B cell (primary cell): Measurements from ENCODE around the gene CA9. TPM values are rescaled to one million over a fixed set of nuclear protein-coding genes. Genes with fewer than 3 reads are reported as not detected.
A peak's percentile ranks its signal among the peaks of the same experiment; 100 is the strongest.

ENCODE experiments used
- ATAC-seq: fragments of 200-7000 bp; cut with Tn5 transposase; one replicate; pipeline ENCODE4 v1.10.0; 2021; ENCODE audit warnings: low read depth, mild to moderate bottlenecking, moderate number of reproducible peaks, moderate library complexity
- CTCF ChIA-PET: fragments of 350-600 bp; sonication (Branson Sonifier 250); formaldehyde crosslinking; loops from one replicate; lab custom pipeline; 2021; ENCODE audit warnings: antibody characterized with exemption, inconsistent platforms; lab: Charles Lee
- POLR2A ChIA-PET: fragments of 350-600 bp; sonication (Branson Sonifier 250); formaldehyde crosslinking; loops from one replicate; lab custom pipeline; 2021; ENCODE audit warnings: antibody characterized with exemption; lab: Charles Lee
- DNase-seq: peaks from one replicate; pipeline ENCODE4 v3.0.0; 2013
- H2AFZ ChIP-seq: 2 replicates; pipeline ENCODE4 v1.6.1; 2012; ENCODE audit warnings: mild to moderate bottlenecking, low read depth, low read length; ENCODE audit not compliant: insufficient read depth, poor library complexity, severe bottlenecking
- H3K27ac ChIP-seq, 2 donors: 1 replicate in 1 of 2; 2 replicates in 1 of 2; pipeline ENCODE4 v1.5.1; 2012 to 2013; ENCODE audit warnings: low read length in 2 of 2, mild to moderate bottlenecking in 2 of 2, moderate library complexity in 1 of 2
- H3K27me3 ChIP-seq, 4 experiments: fragments of 200-600 bp in 1 of 4; sonication (generic) in 1 of 4; replicated peaks in 1 of 4; 1 replicate in 2 of 4; 2 replicates in 2 of 4; pipeline versions ENCODE4 v1.6.1 to v1.7.0; 2013 to 2016; ENCODE audit warnings: low read length in 3 of 4, mild to moderate bottlenecking in 2 of 4, mixed read lengths in 1 of 4, moderate library complexity in 1 of 4; ENCODE audit not compliant: insufficient read depth in 4 of 4, control insufficient read depth in 3 of 4; ENCODE audit errors: control extremely low read depth in 1 of 4
- H3K36me3 ChIP-seq, 2 experiments: replicated peaks in 1 of 2; 1 replicate in 1 of 2; 2 replicates in 1 of 2; pipeline versions ENCODE4 v1.6.1 to v1.7.1; 2013; ENCODE audit warnings: low read length in 1 of 2; ENCODE audit not compliant: insufficient read depth in 2 of 2, control insufficient read depth in 1 of 2; ENCODE audit errors: control extremely low read depth in 1 of 2, extremely low read depth in 1 of 2
- H3K4me1 ChIP-seq, 2 donors: fragments of 200-600 bp in 1 of 2; sonication (generic) in 1 of 2; 1 replicate in 1 of 2; 2 replicates in 1 of 2; pipeline versions ENCODE4 v1.5.1 to v1.6.1; 2013 to 2017; ENCODE audit warnings: low read length in 2 of 2; ENCODE audit not compliant: control insufficient read depth in 2 of 2, insufficient read depth in 2 of 2
- H3K4me2 ChIP-seq: replicated peaks from 2 replicates; pipeline ENCODE3; 2012; ENCODE audit warnings: mild to moderate bottlenecking, low read depth, low read length; ENCODE audit not compliant: poor library complexity, severe bottlenecking
- H3K4me3 ChIP-seq, 5 experiments: fragments of 200-600 bp in 1 of 5; sonication (generic) in 1 of 5; 1 replicate in 3 of 5; 2 replicates in 2 of 5; pipeline versions ENCODE4 v1.5.1 to v1.7.0; 2011 to 2016; ENCODE audit warnings: low read length in 4 of 5, mild to moderate bottlenecking in 4 of 5, low read depth in 2 of 5, control low read depth in 1 of 5, moderate library complexity in 1 of 5; ENCODE audit not compliant: insufficient read depth in 1 of 5; ENCODE audit errors: control extremely low read depth in 1 of 5, extremely low read depth in 1 of 5
- H3K79me2 ChIP-seq: fragments of 200-600 bp; sonication (generic); one replicate; pipeline ENCODE4 v1.6.0; 2016; ENCODE audit warnings: low read length; ENCODE audit not compliant: control insufficient read depth, insufficient read depth
- H3K9ac ChIP-seq: fragments of 200-600 bp; sonication (generic); 2 replicates; pipeline ENCODE4 v1.6.1; 2017; ENCODE audit warnings: mild to moderate bottlenecking, low read length, moderate library complexity
- H3K9me3 ChIP-seq, 3 donors: one replicate each; pipeline versions ENCODE4 v1.6.1 to v1.7.1; 2013; ENCODE audit warnings: low read length in 2 of 3; ENCODE audit not compliant: control insufficient read depth in 2 of 3, insufficient read depth in 1 of 3; ENCODE audit errors: control extremely low read depth in 1 of 3
- H4K20me1 ChIP-seq: 2 replicates; pipeline ENCODE4 v1.6.0; 2012; ENCODE audit warnings: mild to moderate bottlenecking, low read length; ENCODE audit not compliant: insufficient read depth, control insufficient read depth, poor library complexity, severe bottlenecking
- H3K27ac Mint-ChIP-seq: one replicate; pipeline ENCODE4 v1.8.0; 2021; ENCODE audit warnings: mixed read lengths
- H3K27me3 Mint-ChIP-seq: one replicate; pipeline ENCODE4 v1.8.0; 2021; ENCODE audit warnings: mixed read lengths
- H3K4me1 Mint-ChIP-seq: one replicate; pipeline ENCODE4 v1.8.0; 2021; ENCODE audit warnings: mixed read lengths
- H3K4me3 Mint-ChIP-seq: one replicate; pipeline ENCODE4 v1.8.0; 2021; ENCODE audit warnings: mixed read lengths
- H3K9me3 Mint-ChIP-seq: one replicate; pipeline ENCODE4 v1.8.0; 2022; ENCODE audit warnings: mixed read lengths; ENCODE audit not compliant: insufficient read depth
- EZH2 ChIP-seq: IDR thresholded peaks from 2 replicates; pipeline ENCODE4 v1.6.1; 2012; ENCODE audit warnings: borderline replicate concordance, low read depth, mild to moderate bottlenecking, moderate library complexity, low read length; ENCODE audit not compliant: insufficient read depth, poor library complexity, severe bottlenecking
- WGBS: methylation state at CpG from one replicate; pipeline ENCODE4 v1.1.5; 2013; ENCODE audit warnings: missing lambda C conversion rate; ENCODE audit not compliant: insufficient coverage; 5-methylcytosine and 5-hydroxymethylcytosine counted together
- intact Hi-C: fragments of 100-400 bp; cut with micrococcal nuclease; formaldehyde crosslinking; loops from one replicate; pipeline ENCODE4 v1.10.0; 2022
- polyA plus RNA-seq: library from polyadenylated mRNA; depleted of rRNA; stranded (reverse); fragments of >200 nt; gene quantifications from 2 replicates; pipeline ENCODE4 v1.2.3, GENCODE V29; 2012
- total RNA-seq, 2 donors: library from RNA; stranded (reverse); fragments of 120-200 nt in 1 of 2; gene quantifications; 1 replicate in 1 of 2; 2 replicates in 1 of 2; pipeline versions ENCODE4 v1.2.3 to v1.2.4, GENCODE V29; 2013 to 2022
- TF ChIP-seq, protein P1 (sequence below): fragments of 200-600 bp; IDR thresholded peaks from one replicate; pipeline ENCODE4 v1.8.0; 2022; ENCODE audit warnings: antibody characterized with exemption, mild to moderate bottlenecking

Gene CA9
- total and polyA plus RNA-seq, 2 donors (not counting 1 experiment from before 2014, with no cell fraction given): not detected

DNA sequence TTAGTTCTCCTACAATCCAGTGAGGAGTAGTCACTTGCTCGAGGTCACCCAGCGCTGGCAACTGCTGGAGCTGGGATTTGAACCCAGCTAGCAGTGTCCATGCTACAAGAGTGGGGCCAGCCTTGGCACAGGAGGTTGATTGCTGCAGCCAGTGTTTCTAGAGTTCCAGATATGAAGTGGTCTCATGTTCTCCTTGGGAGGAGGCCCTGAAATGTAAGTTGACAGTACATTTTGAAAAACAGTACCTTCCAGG lies 14.8 kb upstream of the CA9 start:
- CTCF ChIA-PET: interaction anchor here (0.8 to 15.0 kb wide), 21 partner anchors 8 to 223 kb away, joined by 3 to 268 read pairs (median 9); partner anchors contain the start of genes CA9, CD72, CREB3 and SIT1
- WGBS: 0% methylated on average over 2 of the region's 2 CpGs
- Mint-ChIP-seq H3K27ac (peak overlapping the region; percentile 97), H3K4me1 (peaks cover 74% of the 10 kb centered on the region), H3K27me3 (no peaks in the 10 kb centered on the region), H3K9me3 (no peaks in the 10 kb centered on the region), H3K4me3 (peak overlapping the region; percentile 94)
- H3K9ac ChIP-seq: peak overlapping the region; percentile 84
- H3K27ac ChIP-seq: peak overlapping the region; percentile 99 to 100
- H4K20me1 ChIP-seq: no peaks in the 10 kb centered on the region
- intact Hi-C loops: loop anchor here (1.0 to 5.0 kb wide), 10 partner anchors 13 to 542 kb away; partner anchors contain the start of genes ATOSB, CREB3, FAM221B and TLN1
- H3K36me3 ChIP-seq: peaks cover 0 to 14% of the 10 kb centered on the region in 2 experiments
- DNase-seq (no peak), ATAC-seq (no peak)
- POLR2A ChIA-PET: interaction anchor here (0.6 to 4.6 kb wide), 13 partner anchors 9 to 98 kb away, joined by 3 to 62 read pairs (median 10); partner anchors contain the start of genes CD72, CREB3, GBA2 and RGP1
- peaks cover 0 to 3% (median 0%) of the 10 kb centered on the region in 3 donors for H3K9me3 ChIP-seq
- peak overlapping the region; percentile 84 to 93 (median 87) for H3K4me3 ChIP-seq
- H3K4me1 ChIP-seq: peaks cover 42 to 67% of the 10 kb centered on the region in 2 donors
- H2AFZ ChIP-seq: peak overlapping the region; percentile 86
- TF ChIP-seq, protein P1, sequence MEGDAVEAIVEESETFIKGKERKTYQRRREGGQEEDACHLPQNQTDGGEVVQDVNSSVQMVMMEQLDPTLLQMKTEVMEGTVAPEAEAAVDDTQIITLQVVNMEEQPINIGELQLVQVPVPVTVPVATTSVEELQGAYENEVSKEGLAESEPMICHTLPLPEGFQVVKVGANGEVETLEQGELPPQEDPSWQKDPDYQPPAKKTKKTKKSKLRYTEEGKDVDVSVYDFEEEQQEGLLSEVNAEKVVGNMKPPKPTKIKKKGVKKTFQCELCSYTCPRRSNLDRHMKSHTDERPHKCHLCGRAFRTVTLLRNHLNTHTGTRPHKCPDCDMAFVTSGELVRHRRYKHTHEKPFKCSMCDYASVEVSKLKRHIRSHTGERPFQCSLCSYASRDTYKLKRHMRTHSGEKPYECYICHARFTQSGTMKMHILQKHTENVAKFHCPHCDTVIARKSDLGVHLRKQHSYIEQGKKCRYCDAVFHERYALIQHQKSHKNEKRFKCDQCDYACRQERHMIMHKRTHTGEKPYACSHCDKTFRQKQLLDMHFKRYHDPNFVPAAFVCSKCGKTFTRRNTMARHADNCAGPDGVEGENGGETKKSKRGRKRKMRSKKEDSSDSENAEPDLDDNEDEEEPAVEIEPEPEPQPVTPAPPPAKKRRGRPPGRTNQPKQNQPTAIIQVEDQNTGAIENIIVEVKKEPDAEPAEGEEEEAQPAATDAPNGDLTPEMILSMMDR: no peak
- TF ChIP-seq EZH2: no peak
- H3K79me2 ChIP-seq: peaks cover 22% of the 10 kb centered on the region
- H3K4me2 ChIP-seq: peak overlapping the region; percentile 91
- no peaks in the 10 kb centered on the region for H3K27me3 ChIP-seq

DNA sequence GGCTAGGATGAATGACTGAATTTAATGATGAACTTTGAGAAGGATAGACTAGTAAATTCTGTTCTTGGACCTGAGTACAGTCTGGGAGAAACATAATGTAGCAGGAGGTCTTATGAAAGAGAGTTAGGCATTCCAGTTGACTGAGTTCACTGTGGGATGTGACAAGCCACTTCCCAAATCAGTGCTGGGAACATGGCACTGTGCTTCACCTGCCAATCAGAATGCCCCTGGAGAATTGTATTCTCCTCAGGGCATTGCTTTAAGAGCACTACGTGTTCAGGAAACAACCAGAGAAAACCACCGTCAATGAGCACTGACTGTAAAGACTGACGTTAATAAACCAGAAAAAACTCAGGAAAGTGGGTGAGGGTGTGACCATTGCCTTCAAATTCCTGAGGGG lies 14.4 kb upstream of the CA9 start:
- intact Hi-C loops: loop anchor here (1.0 to 5.0 kb wide), 4 partner anchors 31 to 542 kb away; partner anchors contain the start of genes ATOSB, FAM221B and TMEM8B
- ATAC-seq (no peak), DNase-seq (peak; percentile 48)
- POLR2A ChIA-PET: interaction anchor here (0.6 to 4.6 kb wide), 10 partner anchors 11 to 98 kb away, joined by 4 to 62 read pairs (median 14); partner anchors contain the start of genes CD72, CREB3, SIT1 and TESK1
- H3K4me1 Mint-ChIP-seq: peaks cover 76% of the 10 kb centered on the region
- no peaks in the 10 kb centered on the region for H3K27me3 Mint-ChIP-seq
- Histone ChIP-seq H3K4me1 (peaks cover 42 to 67% of the 10 kb centered on the region in 2 donors), H3K27me3 (no peaks in the 10 kb centered on the region), H3K9ac (peak overlapping the region; percentile 84), H3K4me2 (peak overlapping the region; percentile 91), H4K20me1 (no peaks in the 10 kb centered on the region), H3K79me2 (peaks cover 22% of the 10 kb centered on the region), H2AFZ (no peak overlapping the region), H3K36me3 (peaks cover 0 to 14% of the 10 kb centered on the region in 2 experiments), H3K4me3 (peak overlapping the region; percentile 84 to 93 (median 87)), H3K9me3 (peaks cover 0 to 3% (median 0%) of the 10 kb centered on the region in 3 donors), H3K27ac (peak overlapping the region; percentile 99 to 100)
- CTCF ChIA-PET: interaction anchor here (0.8 to 15.0 kb wide), 20 partner anchors 8 to 223 kb away, joined by 3 to 268 read pairs (median 9); partner anchors contain the start of genes CA9, CD72, CREB3 and SIT1
- no peaks in the 10 kb centered on the region for H3K9me3 Mint-ChIP-seq
- H3K27ac Mint-ChIP-seq: peak overlapping the region; percentile 97
- peak overlapping the region; percentile 94 for H3K4me3 Mint-ChIP-seq
- TF ChIP-seq, protein P1: no peak
- TF ChIP-seq EZH2: no peak
- WGBS: 0% methylated on average over 3 of the region's 3 CpGs
